GM19324 (cell line): Measurements from ENCODE around the gene WNK1.
"Not testable (repeated sequence)": the region's sequence is repeated elsewhere in the genome, so short reads cannot be mapped to it uniquely, and the experiment has no call there.

Experiments
- ATAC-seq: cut with Tn5 transposase; IDR thresholded peaks from one replicate; pipeline ENCODE4 v1.9.1; 2021; ENCODE audit warnings: mild to moderate bottlenecking, moderate library complexity; ENCODE audit not compliant: unreplicated experiment, low FRiP score

The WNK1 gene

DNA sequence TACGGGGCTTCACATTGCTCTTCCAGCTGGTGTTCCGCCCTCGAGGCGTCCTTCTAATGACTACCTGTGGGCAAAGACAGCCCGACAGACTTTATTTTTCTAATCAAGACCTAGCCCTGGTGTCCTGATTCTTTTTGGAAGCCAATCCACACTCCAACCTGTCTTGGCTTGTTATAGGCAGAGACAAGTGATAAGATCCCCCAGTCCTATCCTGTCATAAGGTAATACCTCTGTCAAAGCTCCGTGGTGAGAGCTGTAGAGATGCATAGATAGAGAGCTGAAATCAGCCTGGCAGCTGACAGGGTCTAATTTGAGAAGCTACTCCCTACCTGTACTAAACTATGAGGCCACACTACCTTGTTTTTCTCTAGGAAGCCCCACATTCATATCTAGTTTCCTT is 11.5 kb upstream of the WNK1 start:
- ATAC-seq = no peak

DNA sequence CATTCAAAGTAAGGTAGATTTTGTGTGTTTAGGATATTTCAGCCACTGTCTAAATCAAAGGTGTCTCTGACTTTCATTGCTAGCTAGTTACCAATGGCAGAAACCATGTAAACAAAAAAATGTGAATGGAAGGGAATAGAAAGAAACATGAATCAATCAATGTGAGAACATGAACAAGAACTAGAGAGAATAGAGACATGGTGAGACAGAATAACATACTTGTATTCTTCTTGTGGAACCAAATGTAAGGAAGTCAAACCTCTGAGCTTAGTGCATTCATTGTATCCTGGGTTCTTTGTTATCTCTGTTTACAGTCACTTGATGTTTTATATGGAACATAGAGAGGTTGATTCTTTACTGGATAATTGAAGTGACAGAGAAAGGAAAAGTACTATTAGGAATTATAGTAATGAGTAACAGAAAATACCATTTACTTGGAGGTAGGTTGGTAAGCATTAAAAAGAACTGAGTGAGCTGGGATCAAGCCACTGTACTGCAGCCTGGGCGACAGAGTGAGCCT is 2.6 kb upstream of the WNK1 start:
- ATAC-seq = no peak

DNA sequence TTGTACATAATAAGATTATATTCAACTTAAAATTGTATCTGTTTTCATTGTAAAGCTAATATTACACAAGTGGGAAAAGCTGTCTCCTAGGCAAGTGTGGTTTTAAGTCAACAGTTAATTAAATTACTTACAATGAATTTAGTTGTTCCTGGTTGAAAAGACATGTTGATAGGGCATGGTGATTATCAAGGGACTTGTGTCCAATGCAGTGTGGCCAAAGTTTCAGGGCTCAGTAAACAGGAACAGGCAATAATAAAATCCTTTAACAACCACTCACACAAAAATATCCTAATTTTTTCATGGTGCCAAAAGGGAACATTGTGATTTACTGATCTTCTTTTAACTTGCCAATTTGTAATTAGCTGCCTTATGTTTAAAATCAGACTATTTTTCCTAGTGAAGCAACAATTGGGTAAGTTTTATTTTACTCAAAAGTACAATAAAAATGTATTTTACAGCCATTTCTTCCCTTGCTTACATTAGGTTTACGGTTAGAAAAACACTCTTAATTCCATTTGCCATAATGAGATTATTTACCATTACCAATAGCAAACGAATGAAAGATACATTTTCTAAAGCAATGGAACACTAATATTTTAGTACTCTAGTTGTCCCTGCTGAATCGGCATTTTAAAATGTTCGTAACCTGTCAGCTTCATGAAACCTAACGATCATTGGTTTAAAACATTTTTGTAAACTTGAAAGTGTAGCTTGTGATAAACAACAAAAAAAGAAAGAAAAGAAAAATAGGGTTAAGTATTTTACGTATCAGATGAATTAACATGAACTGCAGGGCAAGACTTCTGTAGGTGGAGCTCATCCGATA is 1.8 kb upstream of the WNK1 start:
- ATAC-seq = no peak

DNA sequence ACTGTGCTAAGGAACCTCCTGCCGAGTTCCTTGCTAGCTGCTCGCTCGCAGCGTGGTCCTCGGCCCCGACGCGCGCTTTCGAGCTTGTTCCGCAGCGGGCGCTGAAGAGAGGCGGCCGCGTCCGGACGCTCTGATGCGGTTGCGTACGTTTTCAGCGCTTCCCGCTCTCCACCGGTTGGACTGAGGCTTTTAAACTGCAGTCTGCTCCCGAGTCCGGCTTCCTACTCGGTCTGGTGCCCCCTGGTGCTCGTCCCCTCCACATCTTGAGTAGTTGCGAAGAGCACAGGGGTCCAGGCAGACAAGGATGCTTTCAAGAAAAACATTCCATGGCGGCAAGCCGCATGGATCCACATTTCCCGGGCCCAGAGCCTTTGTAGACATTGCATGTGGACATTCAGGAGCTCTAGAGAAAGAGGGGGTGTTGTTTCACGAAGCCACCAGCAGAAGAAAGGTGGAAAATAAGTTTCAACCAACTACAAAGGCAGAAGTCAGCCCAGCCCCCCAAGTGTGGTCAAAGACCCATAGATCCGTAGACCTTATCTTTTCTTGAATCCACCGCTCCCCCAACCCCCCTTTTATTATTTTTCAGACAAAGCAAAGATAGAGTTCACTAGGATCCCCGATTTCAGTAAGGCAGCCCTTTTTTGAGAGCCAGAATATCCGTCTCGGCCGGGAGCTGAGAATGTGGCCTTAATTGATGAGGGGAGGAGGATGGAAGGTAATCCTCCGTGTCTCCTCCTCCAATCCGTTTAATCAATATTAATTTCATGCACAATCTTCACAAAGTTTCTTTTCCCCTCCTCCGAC is 984 bp upstream of the WNK1 start:
- peak; percentile 36 for ATAC-seq

DNA sequence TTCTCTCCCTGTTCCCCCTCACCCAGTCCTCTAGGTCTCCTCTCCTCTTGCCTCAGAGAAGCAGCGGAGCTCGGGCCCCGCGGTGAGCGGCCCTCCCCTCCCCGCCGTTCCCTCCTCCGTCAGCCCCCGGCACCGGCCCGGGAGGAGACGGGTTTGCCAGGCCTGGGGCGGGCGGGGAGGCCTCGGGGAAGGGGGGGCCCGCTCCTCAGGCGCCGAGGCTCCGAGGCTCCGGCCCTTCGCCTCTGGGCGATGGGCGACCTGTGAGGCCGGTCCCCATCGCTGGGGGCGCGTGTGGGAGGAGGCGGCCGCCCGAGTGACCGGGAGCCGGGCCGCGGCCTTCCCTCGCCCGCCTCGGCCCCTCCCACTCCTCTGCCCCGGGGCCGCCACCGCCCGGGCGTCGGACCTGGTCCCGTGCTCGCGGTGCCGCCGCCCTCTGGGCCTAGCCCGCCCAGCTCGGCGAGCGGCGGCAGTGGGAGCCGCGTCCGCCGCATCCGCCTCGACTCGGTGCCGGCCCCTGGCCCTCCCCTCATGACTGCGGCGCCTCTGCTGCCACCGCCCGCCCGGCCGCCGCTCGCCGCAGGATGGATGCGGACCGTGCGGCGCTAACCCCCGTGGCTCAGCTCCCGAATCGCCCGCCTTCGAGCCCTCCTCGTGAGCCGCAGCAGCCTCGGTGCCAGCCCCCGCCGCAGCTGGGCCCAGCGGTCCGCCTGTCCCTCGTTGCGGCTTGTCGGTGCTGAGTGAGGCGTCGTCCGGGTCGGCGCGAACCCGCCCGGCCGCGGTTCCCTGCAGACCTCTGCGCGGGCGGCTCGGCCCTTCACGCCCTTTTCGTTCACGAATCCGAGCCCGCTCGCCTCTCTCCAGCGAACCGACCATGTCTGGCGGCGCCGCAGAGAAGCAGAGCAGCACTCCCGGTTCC is 574 bp downstream of the WNK1 start:
- peak; percentile 32 for ATAC-seq

DNA sequence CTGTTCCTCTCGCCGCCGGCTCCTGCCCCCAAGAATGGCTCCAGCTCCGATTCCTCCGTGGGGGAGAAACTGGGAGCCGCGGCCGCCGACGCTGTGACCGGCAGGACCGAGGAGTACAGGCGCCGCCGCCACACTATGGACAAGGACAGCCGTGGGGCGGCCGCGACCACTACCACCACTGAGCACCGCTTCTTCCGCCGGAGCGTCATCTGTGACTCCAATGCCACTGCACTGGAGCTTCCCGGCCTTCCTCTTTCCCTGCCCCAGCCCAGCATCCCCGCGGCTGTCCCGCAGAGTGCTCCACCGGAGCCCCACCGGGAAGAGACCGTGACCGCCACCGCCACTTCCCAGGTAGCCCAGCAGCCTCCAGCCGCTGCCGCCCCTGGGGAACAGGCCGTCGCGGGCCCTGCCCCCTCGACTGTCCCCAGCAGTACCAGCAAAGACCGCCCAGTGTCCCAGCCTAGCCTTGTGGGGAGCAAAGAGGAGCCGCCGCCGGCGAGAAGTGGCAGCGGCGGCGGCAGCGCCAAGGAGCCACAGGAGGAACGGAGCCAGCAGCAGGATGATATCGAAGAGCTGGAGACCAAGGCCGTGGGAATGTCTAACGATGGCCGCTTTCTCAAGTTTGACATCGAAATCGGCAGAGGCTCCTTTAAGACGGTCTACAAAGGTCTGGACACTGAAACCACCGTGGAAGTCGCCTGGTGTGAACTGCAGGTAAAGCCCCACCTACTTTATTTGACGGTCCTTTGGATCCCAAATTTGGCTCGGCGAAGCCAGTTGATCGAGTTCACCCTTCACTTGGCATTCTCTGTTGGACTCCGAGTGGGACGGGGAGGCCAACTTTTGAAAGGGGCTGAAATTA is 1.5 kb downstream of the WNK1 start:
- ATAC-seq = no peak

DNA sequence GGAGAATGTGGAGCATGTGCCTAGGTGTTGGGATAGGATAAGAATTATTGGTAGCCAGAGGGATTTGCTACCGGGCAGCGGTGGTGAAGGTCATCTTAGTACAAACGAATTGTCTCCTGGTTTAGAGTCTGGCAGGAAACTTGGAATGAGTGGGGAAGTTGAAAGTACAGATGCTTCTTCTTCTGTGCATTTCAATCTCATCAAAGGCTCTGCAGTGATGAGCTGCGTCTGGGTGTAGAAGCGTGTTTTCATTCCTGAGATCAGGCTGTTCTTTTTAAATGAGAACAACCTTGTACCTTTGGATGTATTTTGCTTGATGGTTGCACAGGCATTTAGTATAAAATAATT is 2.1 kb downstream of the WNK1 start:
- ATAC-seq = no peak

DNA sequence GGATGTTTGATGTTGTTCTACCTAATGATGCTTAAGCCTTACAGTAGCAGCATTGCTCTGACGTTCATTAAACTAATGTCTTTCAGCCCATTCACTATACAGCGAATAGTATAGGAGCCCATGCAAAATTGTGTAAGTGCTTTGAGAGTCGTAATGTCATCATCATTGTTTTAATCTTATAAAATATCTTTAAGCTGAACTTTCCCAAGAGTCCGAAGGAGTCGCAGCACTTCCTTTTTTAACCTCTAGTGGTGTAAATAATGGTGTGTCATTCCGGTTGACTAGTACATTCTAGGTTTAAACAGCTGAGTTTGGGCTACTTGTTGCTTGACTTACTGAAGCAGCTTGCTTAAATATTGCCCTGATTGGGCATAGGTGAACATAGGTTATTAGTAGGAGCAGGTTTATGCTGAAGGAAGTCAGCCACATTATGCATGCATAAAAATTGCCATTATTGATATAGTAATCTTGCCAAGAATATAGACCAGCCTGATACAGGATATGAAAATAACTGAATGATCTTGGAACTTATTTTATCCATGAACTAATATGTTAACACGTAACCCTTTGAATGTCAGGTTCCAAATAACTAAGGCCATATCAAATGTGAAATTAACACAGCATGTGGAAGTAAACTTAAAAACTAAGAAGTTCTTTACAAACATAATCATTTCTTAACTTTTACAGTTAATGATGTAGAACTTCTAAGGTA is 2.6 kb downstream of the WNK1 start:
- ATAC-seq = no peak

DNA sequence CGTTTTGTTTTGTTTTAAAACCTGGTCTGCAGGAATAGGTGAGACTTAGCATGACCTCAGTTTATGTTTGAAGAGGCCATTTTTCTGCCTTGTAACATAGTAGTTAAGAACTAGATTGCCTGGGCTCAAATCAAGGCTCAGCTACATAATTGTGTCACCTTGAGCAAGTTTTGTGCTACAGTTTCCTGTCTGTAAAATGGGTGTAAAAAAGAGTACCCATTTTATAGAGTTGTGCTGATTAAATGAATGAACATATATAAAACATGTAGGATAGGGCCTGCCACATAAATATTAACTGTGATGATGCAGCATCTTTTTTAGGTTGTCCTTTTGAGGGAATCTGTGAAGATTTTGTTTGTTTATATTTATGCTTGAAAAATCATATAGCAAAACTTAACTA is 7.2 kb downstream of the WNK1 start:
- ATAC-seq = no peak

DNA sequence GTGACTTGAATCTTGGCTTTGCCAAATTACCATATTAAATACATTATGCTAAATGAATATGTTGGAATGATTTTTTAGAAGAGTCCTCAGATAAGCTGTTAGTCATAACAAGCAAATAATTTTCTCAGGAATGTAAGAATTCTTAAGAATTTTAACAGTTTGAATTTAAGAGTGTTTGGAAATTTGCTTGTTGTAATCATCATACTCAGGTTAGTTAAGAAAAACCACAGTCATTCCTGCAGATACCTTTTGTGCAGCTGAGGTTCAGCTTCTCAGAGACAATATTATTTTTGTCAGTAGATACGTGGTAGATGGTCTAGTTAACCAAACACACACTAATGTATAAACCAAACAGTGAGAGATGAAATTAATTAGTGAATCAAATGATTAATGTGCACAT is 8.9 kb downstream of the WNK1 start:
- ATAC-seq = no peak

DNA sequence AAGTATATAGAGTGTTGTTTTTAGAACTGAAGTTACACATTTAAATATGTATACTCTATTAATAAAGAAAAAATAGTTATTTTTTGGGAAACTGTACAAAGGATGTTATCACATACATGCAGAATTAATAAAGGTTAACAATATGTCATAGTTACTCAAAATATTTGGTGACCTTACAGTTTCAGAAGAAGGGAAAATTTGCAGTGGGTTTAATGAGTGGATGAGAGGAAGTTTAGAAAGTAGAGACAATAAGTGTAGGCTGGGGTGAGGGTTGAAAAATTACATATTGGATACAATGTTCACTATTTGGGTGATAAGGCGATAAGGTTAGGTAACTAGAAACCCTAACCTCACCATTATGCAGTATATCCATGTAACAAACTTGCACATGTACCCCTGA is 13.5 kb downstream of the WNK1 start:
- no peak for ATAC-seq

DNA sequence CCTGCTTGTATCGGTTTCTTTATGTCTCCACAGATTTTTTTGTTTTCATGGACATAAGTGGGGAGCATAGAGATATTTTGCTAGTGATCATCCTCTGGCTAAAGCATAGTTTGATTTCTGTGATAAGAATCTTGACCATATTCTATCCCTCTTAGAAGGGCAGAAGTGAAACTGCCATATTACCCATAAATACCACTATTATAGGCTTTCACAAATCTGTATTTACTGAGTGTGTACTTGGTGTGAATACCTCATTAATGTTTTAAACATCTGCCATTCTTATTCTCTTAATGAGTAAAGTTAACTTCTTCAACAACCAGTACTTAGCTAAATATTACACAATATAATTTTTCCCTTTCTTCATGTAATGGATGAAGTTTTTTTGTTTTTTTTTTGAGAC is 16.1 kb downstream of the WNK1 start:
- no peak for ATAC-seq

DNA sequence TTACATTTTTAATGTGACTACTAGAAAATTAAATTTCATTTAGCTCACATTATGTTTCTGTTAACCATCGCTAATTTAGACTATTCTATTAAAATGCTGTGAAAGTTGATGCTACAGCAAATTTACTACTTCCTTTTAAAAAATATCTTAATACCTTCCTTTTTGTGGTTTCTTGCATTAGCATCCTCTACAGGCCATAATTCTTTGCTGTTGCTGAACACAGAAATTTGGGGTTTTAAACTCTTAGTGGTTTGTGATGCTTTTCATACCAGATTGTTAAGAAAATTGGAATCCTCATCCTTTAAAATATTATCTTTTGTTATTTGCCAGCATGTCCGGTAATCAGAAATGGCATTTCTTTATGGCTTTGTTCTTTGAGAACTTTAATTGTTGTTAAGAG is 18.1 kb downstream of the WNK1 start:
- no peak for ATAC-seq

DNA sequence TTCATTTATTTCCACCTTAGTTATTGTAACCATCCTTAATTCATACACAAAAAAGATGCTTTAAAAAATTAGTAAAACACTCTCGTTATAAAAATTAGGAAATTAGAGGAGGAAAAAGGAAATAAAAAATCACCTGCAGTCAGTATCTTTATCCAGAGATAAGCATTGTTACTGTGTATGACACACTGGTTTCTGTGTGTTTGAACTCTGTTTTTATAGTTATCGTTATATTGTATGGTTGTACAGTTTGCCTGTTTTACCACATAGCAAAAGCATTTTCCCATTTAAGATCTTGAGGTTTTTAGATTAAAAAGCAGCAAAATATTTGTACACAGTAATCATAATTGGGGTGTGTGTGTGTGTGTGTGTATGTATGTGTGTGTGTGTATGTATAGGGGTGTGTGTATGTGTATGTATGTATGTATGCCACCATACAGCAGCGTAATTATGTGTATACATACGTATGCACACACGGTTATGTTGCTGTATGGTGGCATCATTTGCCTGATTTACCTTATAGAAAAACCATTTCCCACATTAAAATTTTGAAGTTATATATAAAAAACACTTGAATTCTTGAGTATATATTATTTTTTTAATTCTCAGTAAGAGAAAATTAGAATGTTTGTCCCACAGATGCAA is 19.8 kb downstream of the WNK1 start:
- ATAC-seq = no peak

DNA sequence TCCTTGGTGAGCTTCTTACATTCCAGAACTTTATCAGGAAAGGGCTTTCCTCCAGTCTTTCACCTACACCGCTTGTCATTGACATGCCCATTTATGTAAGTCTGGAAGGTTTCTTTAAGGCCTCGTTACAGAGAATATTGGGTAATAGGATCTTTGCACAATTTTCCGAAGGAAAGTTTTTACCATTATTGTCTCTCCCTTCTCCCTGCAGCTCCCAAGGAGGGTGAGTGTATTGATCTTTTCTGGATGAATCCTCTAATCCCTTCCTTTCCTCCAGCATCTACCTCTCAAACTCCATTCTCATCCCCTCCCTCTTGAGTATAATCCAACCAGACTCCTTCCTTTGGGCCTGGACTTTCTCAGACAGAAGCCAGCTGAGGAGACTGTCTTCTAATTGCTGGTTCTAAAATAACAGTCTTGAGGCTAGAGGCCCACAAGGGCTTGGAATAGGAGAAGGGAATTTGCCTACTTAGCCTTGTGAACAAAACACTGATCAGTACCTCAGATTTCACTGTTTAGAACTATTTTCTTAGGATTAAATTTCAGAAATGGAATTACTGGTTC is 21.8 kb downstream of the WNK1 start:
- no peak for ATAC-seq

DNA sequence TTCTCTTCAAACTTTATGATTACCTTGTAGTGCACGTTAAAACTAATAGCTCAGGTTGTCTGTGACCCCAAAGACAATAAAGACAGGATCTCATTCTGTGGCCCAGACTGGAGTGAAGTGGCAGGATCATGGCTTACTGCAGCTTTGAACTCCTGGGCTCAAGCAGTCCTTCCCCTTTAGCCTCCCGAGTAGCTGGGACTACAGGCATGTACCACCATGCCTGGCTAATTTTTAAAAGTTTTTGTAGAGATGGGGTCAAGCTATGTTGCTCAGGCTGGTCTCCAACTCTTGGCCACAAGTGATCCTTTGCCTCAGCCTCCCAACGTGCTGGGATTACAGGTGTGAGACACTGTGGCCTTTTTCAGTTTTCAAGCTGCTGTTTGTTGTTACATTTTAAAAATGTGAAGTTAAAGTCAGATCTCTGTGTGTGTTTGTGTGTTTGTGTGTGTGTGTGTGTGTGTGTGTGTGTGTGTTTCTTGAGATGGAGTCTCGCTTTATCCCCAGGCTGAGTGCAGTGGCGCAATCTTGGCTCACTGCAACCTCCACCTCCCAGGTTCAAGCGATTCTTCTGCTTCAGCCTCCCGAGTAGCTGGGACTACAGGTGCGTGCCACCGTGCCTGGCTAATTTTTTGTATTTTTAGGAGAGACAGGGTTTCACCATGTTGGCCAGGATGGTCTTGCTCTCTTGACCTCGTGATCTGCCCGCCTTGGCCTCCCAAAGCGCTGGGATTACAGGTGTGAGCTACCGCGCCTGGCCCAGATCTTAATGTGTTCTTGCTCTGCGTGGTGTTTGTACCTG is 23.8 kb downstream of the WNK1 start:
- ATAC-seq = not testable (repeated sequence)

DNA sequence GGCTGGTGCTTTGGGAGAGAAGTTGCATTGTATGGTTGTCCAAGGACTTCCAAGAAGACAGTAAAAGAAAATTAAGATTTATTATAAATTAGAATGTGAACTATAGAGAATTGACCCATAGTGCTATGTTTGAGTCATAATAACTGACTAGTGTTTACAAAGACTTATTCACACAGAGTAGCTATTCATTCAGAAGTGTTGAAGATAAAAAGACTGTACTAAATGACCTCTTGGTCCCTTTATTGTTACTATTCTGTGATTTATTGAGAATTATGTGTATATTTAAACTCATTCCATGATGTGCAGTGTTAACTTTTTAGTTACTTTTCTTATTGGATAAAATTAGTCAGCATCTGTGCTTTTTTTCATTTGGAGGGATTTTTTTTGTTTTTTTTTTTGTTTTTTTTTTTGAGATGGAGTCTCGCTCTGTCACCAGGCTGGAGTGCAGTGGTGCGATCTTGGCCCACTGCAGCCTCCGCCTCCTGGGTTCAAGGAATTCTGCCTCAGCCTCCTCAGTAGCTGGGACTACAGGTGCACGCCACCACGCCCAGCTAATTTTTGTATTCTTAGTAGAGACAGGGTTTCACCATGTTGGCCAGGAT is 24.5 kb downstream of the WNK1 start:
- not testable (repeated sequence) for ATAC-seq
